Smooth muscle cell of the brain vasculature (primary cell): ENCODE measurements around the gene SCO1.
"Not testable (repeated sequence)": the region's sequence is repeated elsewhere in the genome, so short reads cannot be mapped to it uniquely, and the experiment has no call there.

Experiments used
- DNase-seq: peaks from one replicate; pipeline ENCODE4 v3.0.0-alpha.2; 2012; ENCODE audit warnings: low read depth, low spot score

The SCO1 gene

GRCh38 chr17:10697092-10698081 is at the start of gene SCO1, which contains the start of gene ADPRM:
Gene SCO1, minus strand, starts transcription at chr17:10697533. Its CDS starts 26 bp downstream, at chr17:10697507.
Gene ADPRM, plus strand, starts transcription at chr17:10697594. Its CDS starts 7,333 bp downstream, at chr17:10704927.
- DNase-seq, result peak; percentile 69

- no peak for DNase-seq
Observed at GRCh38 chr17:10745231-10745630, 47.9 kb upstream of the SCO1 start.

DNA sequence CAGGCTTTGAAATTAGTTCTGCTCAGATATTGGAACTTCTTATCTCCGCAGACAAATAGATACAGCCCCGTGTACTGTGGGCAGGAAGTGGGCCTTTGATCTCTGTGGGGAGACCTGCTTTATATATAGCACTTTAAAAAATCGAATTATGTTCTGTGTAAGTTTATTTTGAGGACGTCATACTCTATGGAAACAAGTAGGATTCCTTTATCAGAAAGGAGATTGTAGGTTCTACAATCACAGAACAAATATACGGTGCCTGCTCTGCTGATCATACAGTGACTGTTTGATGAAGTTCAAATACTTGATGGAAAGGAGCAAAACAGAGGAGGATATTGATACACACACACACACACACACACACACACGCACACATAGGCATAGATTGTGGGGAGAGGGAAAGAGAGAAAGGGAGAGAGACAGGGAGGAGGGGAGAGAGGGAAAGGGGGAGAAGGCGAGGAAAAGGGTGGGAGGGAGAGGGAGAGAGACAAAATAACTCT is 47.2 kb upstream of the SCO1 start:
- no peak for DNase-seq

- DNase-seq, result no peak
Observed at GRCh38 chr17:10743316-10744009, 46.1 kb upstream of the SCO1 start.

DNA sequence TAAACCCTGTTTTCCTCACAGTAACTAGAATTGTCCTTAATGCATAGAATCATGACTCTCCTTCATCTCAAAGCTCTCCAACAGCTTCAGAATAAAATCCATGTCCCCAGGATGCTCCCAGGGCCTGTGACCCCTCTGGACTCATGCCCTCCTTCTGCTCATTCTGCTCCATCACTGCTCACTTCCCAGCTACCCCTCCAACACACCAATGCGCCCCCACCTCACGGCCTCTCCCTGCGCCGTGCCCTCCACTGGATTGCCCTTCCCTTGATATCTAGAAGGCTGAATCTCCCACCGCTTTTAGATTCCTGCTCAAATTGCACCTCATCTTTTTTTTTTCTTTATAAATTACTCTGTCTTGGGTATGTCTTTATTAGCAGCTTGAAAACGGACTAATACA is 45.1 kb upstream of the SCO1 start:
- DNase-seq, result no peak

DNA sequence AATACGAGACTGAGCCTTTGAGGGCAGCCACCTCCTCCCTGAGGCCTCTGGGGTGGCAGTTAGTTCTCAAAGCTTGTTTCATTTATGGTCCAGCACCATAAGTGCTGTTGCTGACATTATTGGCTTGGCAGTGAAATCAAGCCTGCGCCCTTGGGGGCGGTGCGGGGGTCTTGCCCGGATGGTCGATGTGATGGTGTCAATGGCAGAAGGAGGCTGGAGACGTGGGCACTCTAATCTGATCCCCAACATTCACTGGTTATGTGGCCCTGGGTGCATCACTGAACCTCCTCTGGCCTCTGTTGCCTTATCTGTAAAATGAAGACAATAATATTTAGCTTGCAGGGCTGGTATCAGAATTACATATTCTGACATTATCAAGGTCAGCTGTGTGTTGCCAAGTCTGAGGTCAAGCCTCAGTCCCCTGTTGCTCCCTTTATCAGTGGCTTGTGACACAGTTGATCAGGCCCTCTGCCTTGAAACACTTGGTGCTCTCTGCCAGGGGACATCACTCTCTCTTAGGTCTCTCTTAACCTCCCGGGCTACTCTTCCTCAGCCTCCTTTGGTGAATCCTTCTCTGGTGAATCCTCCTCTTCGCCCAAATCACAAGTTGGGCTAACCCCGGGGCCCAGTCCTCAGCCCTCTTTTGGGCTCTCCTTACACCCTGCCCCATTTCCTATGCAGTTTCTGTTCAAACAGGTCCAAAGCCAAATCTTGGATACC is 44.2 kb upstream of the SCO1 start:
- DNase-seq, result no peak

DNA sequence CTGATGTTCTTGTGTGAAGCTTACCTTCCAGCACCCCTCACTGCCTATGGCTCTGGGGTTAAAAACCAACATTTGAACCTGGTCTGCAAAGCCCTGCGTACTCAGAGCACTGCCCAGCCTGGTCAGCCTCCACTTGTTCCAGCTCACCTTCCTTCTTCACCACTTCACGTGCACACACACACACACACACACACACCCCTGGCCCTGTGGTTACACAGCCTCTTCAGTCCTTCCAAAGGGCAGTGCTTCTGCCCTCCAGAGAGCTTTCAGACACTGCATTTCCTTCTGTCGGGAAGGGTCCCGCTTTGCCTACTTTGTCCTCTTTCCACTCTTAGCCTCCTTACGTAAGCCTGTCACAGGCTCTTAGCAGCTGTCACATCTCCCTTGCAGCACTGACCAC is 42.1 kb upstream of the SCO1 start:
- no peak for DNase-seq

- no peak for DNase-seq
Observed at GRCh38 chr17:10738521-10739258, 41.4 kb upstream of the SCO1 start.

DNA sequence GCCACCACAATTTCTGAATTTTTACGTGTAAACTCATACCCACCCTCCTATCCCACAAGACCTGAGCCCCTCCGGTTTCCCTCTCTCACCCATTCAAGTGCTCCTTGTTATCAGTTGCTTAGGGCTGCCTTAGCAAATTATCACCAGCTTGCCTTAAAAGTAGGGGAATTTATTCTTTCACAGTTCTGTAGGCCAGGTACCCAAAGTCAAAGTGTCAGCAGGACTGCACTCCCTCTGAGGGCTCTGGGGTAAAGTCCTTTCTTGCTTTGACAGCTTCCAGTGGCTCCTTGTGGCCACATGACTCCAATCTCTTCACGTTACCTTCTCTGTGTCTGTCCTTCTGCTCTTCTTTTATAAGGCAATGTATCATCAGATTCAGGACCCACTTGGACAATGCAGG is 40.4 kb upstream of the SCO1 start:
- DNase-seq, result no peak

DNA sequence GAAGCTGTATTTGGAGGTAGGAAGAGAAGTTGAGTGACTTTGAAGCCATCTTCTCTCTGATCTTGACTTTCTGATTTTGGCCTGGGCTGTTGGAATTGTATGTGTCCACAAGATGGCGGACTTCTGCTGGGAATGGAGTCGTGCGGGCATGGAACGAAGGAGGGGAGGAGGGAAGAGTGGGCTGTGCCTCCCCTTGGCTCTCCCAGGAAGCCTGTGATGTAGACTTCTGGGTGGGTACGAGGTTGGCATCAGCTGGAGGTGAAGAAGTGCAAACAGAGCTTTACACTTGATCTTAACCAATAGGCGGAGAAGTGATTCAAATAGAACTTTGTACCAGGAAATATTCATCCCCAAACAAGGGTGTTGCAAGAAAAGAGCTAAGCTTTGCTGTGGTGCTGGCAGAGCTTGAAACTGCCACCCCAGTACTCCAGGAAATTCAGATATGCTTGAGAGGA is 39.9 kb upstream of the SCO1 start:
- no peak for DNase-seq

- DNase-seq, result no peak
Observed at GRCh38 chr17:10735821-10736220, 38.5 kb upstream of the SCO1 start.

DNA sequence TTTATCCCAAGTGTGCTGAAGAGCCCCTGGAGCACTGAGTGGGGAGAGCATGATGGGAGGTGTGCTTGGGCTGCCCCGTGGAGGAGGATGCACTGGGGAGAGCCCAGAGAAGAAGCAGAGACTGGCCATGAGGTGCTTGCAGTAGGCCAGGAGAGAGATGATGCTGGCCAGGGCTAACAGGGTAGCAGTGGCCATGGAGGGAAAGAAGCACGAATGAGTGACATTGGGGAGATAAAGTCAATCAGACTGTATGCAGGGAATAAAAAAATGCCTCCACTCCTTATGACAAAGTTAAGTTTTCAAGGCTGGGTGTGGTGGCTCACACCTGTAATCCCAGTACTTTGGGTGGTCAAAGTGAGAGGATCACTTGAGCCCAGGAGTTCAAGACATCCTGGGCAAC is 37.9 kb upstream of the SCO1 start:
- no peak for DNase-seq

GRCh38 chr17:10733666-10734065 is 36.3 kb upstream of the SCO1 start:
- DNase-seq, result no peak

GRCh38 chr17:10732121-10732520 is 34.8 kb upstream of the SCO1 start:
- not testable (repeated sequence) for DNase-seq

DNA sequence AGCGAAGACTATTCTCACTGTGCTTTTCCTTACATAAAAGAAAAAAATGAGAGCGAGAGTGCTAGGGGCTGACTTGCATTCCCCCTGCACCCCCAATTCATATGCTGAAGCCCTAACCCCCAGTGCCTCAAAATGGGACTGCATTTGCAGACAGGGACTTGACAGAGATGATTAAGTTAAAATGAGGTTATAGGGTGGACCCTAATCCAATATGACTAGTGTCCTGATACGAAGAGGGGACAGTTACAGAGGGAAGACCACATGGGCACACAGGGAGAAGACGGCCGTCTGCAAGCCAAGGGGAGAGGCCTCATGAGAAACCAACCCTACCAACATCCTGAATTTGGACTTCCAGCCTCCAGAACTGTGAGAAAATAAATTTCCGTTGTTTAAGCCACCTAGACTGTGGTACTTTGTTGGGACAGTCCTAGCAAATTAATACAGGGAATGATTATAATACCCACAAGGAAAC is 34.1 kb upstream of the SCO1 start:
- no peak for DNase-seq

GRCh38 chr17:10730247-10730646 is 32.9 kb upstream of the SCO1 start:
- not testable (repeated sequence) for DNase-seq

DNA sequence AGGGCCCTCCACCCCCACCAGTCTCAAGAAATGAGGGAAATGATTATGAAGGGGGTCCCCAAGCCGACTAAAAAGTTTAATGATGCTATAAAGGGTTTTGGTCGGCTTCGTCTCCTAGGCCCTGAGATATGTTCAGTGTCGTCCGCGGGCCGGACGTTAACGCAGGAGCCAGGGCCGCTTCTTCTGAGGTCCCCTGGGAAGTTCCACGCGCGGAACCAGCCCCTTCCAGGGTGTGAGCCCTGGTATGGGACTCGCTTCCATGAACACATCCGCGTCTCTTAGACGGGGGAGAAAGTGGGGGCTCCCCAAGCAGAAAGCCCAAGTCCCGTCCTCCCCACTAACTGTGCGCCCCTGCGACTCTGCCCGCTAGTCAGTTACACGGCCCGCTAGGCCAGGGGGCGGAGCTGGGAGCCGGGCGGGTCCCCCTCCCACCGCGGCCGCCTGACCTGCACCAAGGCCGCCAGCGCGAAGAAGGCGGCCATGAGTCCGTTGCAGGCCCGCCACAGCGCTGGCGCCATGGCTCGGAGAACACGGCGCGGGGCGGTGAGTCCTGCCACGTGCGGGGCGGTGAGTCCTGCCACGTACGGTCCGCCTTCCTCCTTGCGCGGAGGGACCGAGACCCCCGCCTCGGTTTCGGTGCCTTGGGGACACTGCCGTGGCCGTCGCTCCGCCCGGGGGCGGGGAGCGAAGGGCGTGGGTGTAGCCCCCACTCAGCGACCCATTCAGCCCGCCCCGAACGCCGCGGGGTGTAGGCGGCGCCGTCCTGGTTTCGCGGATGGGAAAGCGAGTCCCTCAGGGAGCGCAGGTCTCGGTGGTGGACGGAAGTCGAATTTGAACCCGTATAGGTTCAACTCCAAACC is 32.2 kb upstream of the SCO1 start, which contains the start of gene TMEM220:
TSS of gene TMEM220 (minus strand) at position 690 of the 860 bp plus-strand sequence. CDS start at position 518, 172 bp downstream.
- DNase-seq, result peak; percentile 31

DNA sequence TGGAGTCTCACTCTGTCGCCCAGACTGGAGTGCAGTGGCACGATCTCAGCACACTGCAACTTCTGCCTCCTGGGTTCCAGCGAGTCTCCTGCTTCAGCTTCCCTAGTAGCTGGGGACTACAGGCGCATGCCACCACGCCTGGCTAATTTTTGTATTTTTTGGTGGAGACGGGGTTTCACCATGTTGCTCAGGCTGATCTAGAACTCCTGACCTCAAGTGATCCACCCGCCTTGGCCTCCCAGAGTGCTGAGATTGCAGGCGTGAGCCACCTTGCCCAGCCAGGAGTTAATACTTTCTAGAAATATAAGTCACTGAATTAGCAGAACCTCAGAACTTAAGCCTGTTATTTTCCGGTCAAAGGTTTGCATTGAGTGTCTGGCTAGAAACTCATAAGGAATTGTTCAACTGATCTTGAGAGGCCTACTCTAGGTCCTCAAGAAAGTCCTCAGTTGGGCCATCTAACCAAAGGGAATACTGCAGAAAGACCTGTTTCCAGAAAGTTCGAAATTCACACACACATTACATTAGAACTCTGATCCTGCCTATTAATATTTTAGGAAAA is 31.1 kb upstream of the SCO1 start:
- no peak for DNase-seq

DNA sequence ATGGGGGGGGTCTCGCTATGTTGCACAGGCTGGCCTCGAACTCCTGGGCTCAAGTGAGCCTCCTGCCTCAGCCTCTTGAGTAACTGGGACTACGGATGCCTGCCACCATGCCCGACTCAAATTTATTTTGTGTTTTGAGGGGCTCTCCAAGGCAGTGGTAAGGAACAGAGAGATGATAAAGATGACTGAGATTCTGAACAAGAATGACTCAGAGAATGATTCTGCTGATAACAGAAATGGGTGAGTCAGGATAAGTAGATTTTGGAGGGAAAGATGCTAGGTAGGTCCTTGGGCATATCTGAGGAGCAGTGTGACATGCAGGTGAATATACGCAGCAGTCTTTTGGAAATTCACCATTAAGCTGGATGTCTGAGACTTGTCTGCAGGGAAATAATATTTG is 29.9 kb upstream of the SCO1 start:
- no peak for DNase-seq
